HG03108 (cell line): ENCODE results near the gene ATP10B.

Experiments
- ATAC-seq: cut with Tn5 transposase; IDR thresholded peaks from one replicate; pipeline ENCODE4 v1.9.1; 2021; ENCODE audit warnings: moderate library complexity; ENCODE audit not compliant: unreplicated experiment

The ATP10B gene

GRCh38 chr5:160693831-160694465 is 158.1 kb downstream of the ATP10B start:
- ATAC-seq, result no peak

- ATAC-seq, result no peak
Measured at GRCh38 chr5:160692271-160692670, 159.7 kb downstream of the ATP10B start.

GRCh38 chr5:160685695-160686094 is 166.3 kb downstream of the ATP10B start:
- peak; percentile 59 for ATAC-seq

- no peak for ATAC-seq
Measured at GRCh38 chr5:160685219-160685618, 166.8 kb downstream of the ATP10B start.

- ATAC-seq, result no peak
Measured at GRCh38 chr5:160679567-160680309, 172.3 kb downstream of the ATP10B start.

GRCh38 chr5:160675988-160676387 is 176.0 kb downstream of the ATP10B start:
- ATAC-seq, result no peak

- no peak for ATAC-seq
Measured at GRCh38 chr5:160674901-160675300, 177.1 kb downstream of the ATP10B start.

GRCh38 chr5:160672521-160672920 is 179.5 kb downstream of the ATP10B start:
- no peak for ATAC-seq

GRCh38 chr5:160668356-160668755 is 183.7 kb downstream of the ATP10B start:
- ATAC-seq, result no peak

- ATAC-seq, result no peak
Measured at GRCh38 chr5:160667160-160667559, 184.9 kb downstream of the ATP10B start.

GRCh38 chr5:160665460-160665859 is 186.6 kb downstream of the ATP10B start:
- ATAC-seq, result no peak

GRCh38 chr5:160660132-160660531 is 191.9 kb downstream of the ATP10B start:
- ATAC-seq, result no peak

- ATAC-seq, result no peak
Measured at GRCh38 chr5:160657622-160658458, 194.2 kb downstream of the ATP10B start.

GRCh38 chr5:160657068-160657507 is 194.9 kb downstream of the ATP10B start:
- ATAC-seq, result no peak

- no peak for ATAC-seq
Measured at GRCh38 chr5:160655717-160656116, 196.3 kb downstream of the ATP10B start.

- ATAC-seq, result no peak
Measured at GRCh38 chr5:160651692-160652645, 200.0 kb downstream of the ATP10B start.

GRCh38 chr5:160649304-160649703 is 202.7 kb downstream of the ATP10B start:
- peak; percentile 52 for ATAC-seq

GRCh38 chr5:160646033-160646432 is 206.0 kb downstream of the ATP10B start:
- no peak for ATAC-seq

GRCh38 chr5:160643616-160644240 is 208.3 kb downstream of the ATP10B start:
- ATAC-seq, result no peak

- no peak for ATAC-seq
Measured at GRCh38 chr5:160641405-160641804, 210.6 kb downstream of the ATP10B start.
